ENCODE measurements around the gene MRGPRX1.
"Not testable (repeated sequence)": the region's sequence is repeated elsewhere in the genome, so short reads cannot be mapped to it uniquely, and the experiment has no call there.

DNA sequence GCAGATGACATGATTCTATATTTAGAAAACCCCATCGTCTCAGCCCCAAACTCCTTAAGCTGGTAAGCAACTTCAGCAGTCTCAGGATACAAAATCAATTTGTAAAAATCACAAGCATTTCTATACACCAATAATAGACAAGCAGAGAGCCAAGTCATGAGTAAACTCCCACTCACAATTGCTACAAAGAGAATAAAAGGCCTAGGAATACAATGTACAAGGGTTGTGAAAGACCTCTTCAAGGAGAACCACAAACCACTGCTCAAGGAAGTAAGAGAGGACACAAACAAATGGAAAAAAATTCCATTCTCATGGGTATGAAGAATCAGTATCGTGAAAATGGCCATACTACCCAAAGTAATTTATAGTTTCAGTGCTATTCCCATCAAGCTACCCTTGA, 13.8 kb downstream of the MRGPRX1 start:
- TF ChIP-seq, protein P1, sequence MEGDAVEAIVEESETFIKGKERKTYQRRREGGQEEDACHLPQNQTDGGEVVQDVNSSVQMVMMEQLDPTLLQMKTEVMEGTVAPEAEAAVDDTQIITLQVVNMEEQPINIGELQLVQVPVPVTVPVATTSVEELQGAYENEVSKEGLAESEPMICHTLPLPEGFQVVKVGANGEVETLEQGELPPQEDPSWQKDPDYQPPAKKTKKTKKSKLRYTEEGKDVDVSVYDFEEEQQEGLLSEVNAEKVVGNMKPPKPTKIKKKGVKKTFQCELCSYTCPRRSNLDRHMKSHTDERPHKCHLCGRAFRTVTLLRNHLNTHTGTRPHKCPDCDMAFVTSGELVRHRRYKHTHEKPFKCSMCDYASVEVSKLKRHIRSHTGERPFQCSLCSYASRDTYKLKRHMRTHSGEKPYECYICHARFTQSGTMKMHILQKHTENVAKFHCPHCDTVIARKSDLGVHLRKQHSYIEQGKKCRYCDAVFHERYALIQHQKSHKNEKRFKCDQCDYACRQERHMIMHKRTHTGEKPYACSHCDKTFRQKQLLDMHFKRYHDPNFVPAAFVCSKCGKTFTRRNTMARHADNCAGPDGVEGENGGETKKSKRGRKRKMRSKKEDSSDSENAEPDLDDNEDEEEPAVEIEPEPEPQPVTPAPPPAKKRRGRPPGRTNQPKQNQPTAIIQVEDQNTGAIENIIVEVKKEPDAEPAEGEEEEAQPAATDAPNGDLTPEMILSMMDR (IDR thresholded peaks at IDR 0.05; ENCODE audit: borderline replicate concordance, extremely low read depth, low read length, poor library complexity, severe bottlenecking) = not testable (repeated sequence)
- not testable (repeated sequence) for TF ChIP-seq EZH2 (IDR thresholded peaks at IDR 0.05; ENCODE audit: borderline replicate concordance, low read depth, low read length, severe bottlenecking)

All from DND-41 (cell line).